GM18499 (cell line): ENCODE data around the gene THSD4.

Experiments used
- ATAC-seq: cut with Tn5 transposase; IDR thresholded peaks from one replicate; pipeline ENCODE4 v1.9.1; 2021; ENCODE audit warnings: moderate number of reproducible peaks; ENCODE audit not compliant: insufficient read depth, unreplicated experiment

The THSD4 gene

DNA sequence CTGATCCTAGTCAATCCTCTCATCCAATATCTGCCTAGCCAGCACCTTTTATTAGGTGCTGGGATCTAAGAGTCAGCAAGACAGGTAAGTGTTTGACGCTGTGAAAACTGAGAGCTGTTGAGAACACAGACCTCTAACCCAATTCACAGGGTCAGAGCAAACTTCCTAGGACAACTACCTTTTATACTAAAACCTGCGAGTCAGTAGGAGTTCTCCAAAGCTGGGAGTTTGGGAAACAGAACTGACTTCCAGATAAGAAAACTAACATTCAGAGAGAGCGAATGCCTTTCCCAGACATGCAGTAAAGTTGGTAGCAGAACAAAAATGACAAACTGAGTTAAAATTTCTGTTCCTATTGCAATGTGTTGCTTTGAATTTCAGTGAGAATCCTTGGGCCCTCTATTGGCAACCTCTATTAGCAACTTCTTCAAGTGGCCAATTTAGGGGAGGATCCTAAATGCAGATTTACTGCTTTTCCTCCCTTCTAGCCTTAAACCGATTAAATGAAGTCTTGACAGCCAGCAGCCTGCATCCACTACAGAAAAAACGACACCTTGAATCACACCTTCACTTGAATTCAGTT, 706.4 kb downstream of the THSD4 start:
- no peak for ATAC-seq

DNA sequence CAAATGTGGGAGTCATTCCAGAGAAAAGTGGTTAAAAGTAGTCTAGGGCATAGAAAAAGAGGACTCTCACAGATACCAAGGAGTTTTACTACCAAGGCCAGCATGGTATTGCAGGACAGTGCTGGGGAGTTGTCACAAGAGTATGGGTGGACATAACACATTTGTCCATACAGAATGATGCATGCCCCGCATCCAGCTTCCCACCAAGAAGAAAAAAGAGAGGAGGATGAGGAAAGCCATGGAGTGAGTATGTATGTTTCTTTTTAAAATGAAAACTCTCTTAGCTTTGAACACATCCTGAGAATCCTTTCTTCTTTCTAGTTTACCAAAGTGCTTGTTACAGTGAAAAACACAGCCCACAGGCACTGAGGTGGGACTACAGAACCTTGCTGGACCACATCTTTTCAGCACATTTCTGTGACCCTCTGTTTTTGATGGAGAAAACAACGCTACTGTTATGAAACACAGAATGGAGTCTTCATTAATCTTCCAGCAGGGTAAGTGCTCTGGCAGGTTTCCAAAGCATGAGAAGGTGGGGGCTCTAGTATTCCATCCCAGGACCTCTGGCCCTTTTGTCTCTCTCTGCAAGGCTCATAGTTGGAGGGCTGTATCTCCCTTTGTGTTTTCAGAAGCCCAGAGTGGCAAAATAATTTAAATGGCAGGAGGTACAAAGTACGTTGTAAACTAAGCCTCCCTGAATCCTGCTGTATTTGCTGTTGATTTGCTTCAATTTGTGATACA, 707.8 kb downstream of the THSD4 start:
- no peak for ATAC-seq

DNA sequence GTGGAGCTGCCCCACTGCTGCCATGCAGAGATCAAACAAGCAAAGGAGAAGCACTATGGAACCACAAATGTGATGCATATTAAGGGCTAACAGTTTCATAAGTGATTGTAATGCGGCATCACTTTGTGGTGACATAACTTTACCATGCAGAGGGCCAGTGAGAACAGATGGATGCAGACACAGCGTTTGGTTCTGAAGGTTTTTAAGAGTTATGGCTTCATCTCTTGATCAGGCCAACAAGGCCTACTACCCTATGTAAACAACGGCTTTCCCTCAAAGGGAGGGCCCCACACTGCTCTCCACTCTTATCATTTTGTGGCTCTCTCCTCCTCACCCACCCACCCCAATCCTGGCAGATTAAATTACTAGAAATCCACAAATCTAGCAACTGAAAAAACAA, 708.5 kb downstream of the THSD4 start:
- ATAC-seq, result no peak

DNA sequence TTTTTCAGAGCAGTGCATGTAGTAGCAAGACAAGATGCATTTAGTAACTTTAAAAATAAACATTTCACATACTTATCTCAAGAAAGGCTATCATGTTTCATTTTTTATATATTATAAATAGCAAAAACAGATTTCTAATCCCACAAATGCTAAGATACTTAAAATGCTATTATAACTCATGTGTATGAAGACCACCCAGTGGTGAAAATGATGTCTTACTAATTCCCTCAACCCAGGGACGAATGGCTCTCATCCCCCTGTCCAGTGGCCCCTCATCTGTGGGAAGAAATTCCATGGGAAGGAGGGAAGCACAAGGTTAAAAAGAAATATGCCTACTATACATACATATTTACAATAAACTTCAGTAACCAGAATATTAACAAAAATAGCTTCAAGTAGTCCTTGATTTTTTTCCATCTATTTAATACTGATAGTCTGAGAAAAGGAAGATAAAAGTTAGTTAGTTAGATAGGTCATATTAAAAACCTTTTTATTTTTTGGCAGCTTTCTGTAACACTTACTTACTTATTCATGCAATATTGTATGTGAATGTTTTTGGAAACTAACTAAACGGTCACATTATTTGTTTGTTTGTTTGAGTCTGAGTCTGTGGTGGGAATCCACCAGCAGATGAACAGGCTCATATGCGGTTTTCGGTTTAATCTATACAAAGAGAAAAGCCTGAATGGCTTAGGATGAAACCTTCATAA, 709.9 kb downstream of the THSD4 start:
- no peak for ATAC-seq

DNA sequence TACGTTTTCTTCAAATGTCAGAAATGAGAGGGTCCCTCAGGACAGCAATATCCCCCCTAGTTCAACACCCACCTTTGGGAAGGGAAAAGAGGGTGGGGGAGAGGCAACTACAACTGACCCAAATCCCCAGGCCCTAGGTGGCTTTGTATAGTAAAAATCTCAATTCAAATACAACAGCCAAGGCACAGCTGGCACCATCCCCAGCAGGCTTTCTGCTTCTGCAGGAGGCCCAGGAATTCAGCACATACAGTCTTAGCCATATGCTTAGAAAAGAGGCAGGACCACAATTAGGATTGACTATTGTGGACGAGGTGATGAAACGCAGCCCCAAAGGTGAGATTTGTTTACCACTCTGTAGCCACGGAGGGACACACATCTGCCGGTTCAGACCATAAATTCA, 710.9 kb downstream of the THSD4 start:
- no peak for ATAC-seq

- ATAC-seq, result no peak
Observed at GRCh38 chr15:71830981-71831380, 715.7 kb downstream of the THSD4 start.
